HG03135 (cell line): Measurements from ENCODE around the gene FABP6.

Experiments used
- ATAC-seq: cut with Tn5 transposase; IDR thresholded peaks from one replicate; pipeline ENCODE4 v1.9.1; 2021; ENCODE audit warnings: mild to moderate bottlenecking, moderate library complexity; ENCODE audit not compliant: unreplicated experiment

FABP6 gene

DNA sequence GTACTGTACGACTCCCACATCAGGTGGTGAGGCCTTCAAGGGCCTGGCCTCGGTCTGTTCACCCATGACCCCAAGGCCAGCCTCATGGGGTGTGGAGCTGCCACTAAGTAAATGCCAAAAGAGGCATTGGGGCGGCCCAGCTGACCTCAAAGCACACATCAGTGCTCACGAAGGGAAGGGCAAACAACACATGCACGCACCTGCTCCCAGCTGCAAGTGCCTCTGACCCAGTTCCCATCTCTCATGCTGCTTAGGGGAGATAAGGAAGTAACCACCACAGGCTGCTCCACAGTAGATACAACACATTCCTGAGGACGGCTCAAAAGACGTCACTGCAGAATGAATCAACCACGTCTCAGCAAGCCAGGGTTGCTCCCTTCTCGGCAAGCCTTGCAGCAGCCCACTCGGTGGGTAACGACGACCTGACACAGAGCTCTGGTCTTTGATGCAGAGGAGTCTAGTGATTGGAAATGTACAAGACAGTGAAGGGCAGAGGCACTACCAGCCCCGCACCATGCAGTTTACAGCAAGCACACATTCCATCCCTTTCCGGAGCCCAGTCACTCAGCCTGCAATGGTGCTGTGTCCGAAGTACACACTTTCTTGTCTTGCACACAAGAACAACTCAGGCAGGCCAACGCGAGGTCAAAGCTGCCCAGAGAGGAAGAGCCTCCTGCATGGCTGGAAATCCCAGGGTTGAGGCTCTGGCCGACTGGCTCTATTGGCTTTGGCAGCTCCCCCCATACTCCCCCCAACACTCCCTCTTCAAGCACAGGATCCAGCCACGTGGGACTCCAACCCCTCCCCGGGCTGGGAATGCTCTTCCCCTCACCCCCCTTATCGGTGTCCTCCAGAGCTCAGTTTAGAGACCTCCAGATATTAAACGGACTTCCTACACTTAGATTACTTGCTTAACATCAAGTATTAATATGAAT lies 31.8 kb downstream of the FABP6 start:
- no peak for ATAC-seq

DNA sequence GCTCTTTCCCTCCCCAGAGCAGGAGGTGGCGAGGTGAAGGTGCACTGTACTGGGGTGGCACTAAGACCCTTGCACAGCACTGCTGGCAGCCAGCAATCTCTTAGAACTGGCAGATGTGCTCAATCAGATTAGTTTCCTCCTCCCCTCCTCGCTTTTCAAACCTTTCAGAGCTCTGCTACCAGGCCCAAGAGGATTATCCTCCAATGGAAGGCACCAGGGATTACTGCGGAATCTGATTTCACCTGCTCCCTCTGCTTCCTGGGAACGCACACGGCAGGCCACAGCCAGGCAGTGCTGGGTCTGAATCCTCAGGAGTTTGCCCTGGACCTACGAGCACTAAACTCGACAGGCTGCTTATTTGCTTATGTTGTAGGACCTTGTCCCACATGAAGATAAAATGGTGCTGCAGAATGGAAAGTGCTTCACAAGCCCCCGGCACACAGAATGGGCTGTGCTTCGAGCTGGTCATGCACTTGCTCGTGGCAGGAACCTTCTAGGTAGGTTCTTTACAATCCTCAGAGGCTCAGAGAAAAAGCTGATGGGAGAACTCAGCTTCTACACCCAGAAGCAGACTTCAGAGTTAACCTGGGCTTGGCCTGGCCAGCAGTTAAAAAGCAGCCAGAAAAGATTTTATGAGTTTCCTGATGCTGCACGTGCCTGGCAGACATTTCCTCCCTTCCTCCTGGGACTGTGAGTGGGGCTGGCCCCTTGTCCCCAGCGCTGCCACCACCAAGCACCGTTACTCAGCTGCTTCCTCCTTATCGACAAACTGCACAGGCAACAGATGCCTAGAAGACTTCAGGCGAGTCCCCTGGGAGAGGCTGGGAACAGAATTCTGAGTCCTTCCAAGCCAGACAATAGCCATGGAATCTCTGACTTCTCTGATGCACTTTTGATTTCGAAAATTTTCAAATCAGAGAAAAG lies 33.1 kb downstream of the FABP6 start:
- no peak for ATAC-seq

DNA sequence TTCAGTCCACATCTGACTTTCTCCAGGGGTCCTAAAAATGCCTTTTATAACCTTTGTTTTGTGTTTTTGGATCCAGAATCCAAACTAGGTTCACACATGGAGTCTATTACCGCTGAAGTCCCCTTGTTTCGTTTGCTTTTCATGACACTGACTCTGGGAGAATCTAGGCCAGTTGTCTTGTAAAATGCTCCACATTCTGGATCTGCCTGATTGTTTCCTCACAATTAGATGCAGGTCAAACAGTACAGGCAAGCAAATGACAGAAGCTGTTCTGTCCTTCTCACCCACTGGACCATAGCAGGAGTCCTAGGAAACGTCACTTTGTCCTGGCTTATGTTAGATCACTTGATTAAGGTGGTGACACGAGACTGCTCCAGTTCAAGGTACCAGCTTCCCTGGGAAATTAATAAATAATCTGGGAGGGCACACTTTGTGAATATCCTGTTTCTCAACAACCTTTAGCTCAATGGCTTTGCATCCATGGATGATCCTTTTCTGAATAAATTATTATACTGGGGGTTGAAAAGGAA lies 34.1 kb downstream of the FABP6 start:
- no peak for ATAC-seq

DNA sequence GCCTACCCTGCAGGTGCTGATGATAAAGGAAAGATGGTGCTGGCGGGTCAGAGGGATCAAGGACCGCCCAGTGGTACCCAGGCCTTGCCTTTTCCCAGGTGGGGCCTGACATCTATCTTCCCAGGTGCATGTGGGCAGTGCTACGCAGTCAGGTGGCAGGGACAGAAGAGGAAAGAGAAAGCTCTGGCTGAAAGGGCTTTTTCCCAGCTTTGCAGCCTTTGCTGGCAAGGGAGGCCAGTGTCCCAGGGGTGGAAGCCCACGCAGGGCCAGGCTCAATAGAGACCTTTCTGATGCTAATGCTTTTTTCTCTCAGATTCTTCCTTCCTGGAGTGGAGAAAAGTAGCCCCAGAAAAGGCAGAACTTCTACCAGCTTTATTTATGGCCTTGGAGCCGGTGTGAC lies 36.7 kb downstream of the FABP6 start:
- no peak for ATAC-seq

DNA sequence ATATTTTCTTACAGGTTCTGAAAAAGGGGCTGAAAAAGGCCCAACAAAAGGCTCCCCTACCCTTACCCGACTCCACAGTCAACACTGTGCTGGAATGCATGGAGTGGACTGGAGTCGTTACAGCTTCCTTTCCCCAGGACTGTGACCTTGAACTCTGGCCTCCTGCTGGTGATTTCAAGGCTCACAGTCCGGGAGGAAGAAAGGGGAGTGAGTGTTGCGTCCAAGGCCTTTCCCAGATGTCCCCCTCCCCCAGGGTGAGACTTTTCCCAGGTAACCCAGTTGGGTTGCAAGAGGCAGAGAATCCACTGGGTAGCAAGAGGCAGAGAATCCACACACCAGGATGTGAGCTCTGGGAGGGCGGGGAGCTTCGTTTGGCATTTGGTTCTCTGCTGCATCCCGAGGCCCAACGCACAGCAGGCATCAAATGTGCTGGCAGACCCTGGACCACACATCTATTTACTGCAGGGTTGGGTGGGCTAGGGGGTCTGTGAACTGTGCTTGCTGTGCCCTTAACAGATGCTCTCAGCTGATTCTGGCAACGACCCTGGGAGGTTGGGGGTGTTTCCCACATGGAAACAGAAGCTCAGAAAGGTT lies 37.5 kb downstream of the FABP6 start:
- ATAC-seq = no peak

DNA sequence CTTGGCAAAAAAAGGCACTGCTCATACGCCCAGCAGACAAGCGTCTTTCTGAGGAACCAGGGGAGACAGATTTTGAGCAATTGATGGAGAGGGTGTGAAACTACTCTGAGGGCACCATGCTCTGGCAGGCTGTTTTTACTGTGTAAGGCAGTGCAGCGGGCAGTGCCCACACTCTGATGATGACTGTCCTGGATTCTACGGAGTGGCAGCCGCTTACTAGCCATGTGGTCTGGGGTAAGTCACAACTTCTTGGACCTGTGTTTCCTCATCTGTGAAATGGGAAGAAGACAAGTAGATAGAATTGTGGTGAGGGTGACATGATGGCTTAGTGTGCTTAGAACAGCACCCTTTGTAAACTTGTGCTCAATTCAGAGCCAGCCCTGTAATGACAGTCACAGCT lies 38.8 kb downstream of the FABP6 start:
- no peak for ATAC-seq

DNA sequence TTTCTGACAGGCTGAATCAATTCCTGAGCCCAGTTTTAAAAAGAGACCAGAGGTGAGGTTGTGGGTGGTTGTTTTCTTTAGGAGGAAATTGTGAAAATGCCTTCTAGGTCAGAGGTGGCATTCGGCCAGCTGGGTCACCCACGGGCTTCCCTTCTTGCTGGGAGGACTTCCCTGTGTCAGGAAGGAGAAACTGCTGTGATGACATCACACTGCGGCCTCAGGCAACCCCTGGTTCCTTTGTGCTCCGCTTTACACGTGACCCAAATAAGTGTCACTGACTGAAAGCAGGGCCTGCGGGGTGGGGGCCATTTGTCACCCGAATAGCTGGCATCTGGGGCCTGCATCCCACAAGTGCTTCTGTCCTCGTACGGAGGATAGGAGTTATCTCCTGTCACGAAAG lies 39.7 kb downstream of the FABP6 start:
- ATAC-seq = no peak

DNA sequence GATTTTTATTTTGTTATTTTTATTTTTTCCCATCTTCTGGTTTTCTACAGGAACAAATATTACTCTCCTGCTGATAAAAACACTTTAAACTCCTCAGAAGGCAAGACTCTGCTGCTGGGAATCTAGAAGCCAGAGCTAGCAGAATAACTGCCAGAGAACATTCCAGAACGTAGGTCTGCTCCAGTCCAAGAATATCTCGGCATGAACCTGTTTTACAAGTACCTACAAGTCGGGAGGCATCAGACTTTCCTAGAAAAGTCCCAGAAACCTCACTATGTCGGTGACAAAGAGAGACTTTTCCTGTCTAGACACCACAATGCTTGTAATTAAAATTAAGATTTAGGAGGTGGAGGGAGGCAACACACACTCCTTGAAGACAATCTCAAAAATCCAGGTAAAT lies 41.4 kb downstream of the FABP6 start:
- no peak for ATAC-seq

DNA sequence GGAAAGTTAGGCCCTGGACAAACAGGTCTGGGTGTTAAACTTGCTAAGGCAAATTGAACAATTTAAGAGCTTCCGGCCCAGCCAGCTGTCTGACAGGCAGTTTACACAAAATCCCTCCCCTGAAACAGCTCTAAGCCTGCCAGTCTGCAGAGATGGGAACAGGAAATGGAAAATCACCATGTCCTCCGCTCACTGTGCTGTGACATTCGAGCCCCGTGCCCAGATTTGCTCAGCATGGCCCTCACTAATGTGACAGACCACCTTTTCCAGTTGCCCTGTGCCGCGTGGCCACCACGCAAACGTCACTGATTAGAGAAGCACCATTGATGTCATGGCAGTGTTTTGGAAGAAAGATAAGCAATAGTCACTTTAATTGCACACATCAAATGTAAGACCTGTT lies 42.1 kb downstream of the FABP6 start:
- no peak for ATAC-seq

DNA sequence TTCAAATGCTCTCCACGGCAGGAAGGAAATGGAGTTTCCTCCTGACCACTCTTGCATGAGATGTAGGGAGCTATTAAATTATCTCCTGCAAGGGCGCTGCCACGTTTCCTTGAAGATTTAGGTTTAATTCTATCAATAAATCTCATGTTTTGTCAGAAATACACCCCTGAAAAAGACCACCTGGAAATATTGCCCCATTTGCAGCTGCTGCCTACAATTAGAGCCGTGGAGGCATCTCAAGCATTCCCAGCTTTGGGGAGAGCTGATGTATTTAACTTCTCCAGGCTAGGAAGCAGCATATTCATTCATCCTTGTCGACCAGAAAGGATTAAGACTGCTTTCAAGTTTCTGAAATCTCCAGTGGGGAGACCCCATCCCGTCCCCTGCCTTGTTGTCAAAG lies 42.5 kb downstream of the FABP6 start:
- no peak for ATAC-seq

DNA sequence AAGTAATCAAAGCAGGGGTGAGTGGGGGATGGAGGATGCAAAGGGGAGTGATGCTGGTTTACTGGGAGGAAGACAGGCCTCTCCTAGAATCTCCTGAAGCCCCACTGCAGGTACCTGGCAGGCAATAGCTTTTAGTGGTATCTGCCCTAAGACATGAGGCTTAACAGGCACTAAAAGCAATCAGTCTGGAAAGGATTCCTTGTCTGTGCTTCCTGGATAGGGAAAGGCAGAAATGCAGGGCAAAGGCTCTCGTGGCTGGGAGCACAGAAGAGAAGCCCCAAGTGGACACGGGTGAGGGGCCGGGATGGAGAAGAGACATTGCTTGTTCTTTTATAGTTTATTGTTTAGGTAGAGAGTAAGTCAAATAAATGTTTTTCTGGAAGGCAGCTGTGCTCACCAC lies 43.0 kb downstream of the FABP6 start:
- no peak for ATAC-seq

DNA sequence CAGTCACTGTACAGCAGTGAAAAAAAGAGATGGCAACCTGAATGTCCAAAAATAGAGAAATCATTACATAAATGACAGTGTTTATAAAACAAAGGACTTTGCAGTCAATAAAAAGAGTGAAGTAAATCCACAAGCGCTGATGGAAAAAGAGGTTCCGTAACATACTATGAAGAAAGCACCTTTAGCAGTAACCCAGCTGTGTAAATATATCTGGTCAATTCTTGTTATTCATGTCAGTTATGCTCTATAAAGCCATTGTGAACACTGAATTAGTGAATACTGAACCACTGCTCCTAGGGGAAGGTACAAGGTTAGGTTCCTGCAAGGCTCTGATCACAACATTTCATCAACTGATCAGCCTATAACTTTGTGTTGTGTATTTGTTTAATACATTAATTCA lies 43.6 kb downstream of the FABP6 start:
- no peak for ATAC-seq

DNA sequence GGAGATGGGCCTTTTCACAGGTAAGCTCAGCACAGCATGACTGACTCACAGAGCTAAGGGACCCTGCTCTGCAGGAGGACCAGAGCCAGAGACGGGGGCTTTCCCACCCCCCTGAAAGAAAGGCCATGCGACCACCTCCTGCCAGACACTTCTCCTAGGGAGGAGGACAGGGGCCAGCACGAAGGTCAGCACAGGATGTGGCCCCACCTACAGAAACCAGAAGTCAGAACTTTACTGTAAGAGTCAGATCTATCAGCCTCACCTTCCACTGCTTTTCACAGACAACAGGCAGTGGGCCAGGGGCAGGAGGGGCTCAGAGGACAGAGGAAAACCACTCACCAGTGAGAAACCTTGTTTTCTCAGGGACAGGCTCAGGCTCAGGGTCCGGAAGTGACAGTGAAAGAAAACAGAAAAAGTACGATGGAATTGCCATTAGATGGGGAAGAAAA lies 45.2 kb downstream of the FABP6 start:
- ATAC-seq = no peak

DNA sequence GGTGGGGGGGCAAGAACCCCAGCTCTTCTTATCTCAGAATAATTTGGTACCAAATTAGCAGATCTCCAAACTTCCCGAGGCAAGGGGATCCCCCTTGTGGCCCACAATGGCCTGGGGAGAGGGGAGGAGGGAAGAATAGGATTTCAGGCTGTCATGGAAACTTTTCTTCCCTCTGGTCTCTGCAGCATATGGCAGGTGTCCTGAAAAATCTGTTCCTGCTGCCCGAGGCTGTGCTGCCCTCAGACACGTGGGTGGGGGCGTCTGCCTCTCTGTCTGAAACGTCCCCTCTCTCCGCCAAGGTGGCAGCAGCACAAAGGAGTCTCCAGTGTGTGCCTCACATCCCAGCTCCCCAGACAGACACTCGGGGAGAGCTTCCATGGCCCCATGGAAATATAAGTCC lies 49.0 kb downstream of the FABP6 start:
- no peak for ATAC-seq

DNA sequence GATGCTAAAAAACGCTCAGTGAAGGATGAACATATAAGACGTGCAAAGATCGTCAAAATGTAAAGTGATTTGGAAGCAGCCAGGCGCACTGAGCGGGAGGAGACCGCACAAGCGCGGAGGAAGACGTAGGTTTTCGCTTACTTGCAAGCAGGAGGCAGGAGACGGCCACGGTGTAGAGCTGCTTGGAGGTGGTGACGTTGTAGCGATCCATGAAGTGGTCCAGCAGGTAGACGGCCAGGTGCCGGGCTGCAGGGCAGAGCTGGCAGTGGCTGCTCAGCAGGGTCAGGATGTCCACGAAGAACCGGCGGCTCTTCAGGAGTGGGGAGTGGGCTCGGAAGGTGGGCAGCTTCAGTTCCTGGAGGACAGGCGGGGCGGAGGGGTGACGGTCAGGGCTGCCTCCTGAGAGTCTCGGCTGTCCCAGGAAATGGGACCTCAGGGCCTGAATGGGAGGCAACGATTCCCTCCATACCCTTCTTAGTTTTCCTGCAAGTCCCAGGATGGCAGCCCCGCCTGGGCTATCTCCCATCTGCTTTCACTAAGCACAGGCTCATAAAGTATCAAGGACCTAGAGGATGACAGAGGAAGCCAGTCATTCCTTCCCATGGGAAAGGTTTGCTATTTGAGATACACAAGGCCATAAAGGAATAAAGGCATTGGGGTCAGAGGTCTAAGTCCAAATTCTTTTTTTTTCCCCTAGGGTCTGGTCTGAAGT lies 51.2 kb downstream of the FABP6 start:
- no peak for ATAC-seq

DNA sequence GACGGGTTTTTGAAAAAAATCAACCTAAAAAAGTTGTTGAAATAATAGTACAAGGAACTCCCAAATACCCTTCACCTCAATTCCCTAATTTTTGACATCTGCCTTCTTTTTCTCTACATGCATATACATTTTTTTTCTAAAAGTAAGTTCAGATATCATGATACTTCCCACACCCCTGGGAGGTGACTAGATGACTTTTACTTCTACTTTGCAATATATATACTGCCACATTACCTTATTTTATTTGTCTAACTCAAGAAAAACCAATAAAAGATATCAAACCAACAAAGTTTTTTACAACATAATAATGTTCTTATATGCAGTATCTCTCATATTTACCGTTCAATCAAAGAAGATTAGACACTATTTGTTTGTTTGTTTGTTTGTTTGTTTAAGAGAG lies 52.0 kb downstream of the FABP6 start:
- no peak for ATAC-seq

DNA sequence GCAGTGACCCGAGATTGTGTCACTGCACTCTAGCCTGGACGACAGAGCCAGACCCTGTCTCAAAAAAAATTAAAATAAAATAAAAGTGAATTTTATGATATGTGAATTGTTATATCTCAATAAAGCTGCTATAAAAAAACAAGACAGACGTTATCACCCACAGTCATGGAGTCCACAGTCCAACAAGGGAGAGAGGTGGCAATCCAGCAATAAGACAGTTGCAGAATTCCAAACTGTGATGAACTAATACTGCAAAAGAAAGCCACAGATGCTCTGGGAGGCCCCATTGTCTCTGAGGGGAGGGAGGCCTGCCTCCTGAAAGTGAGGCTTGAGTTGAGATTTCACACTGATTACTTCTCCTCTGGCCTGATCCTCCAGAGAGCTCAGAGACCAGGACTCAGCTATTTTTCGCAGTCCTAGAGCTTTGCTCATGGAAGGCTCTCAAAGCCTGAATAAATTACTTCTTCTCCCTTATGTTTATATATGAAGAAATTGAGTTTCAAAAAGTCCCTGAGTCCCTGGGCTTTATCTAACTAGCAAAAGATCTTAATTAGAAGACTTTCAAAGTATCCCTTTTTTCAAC lies 55.1 kb downstream of the FABP6 start:
- ATAC-seq = no peak

DNA sequence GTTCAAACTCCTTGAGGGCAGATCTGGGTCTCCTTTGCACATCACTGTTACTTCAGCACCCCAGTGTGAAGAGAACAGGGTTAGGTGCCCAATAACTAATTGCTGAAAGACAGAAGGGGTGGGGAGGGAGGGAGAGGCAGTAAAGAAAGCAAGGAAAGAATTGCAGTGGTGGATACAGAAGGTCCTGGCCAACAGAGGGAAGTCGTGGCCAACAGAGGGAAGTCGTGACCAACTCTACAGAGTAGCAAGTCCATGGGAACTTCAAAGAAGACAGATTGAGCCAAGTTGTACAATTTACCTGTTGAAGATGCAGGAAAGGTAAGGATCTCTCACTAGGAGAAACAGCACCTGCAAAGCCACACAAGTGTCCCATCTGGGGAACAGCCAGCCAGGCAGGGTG lies 56.0 kb downstream of the FABP6 start:
- no peak for ATAC-seq

DNA sequence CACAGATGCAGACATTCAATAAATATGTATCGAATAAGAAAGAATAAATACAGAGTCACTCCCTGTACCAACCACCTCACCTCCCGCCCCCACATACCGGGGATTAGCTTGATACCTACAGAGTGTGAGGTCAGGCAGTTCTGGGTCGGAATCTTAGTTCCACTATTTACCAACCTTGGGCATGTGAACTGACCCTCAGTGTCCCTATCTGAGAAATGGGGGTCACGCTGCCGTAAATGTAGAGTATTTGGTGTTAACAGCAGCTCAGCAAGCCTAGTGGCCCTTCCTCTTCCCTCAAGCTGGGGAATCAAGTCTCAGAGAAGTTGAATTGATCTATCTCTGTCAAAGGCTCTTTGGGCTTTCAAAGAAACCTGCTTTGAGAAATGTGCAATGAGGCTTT lies 57.6 kb downstream of the FABP6 start:
- ATAC-seq = no peak

DNA sequence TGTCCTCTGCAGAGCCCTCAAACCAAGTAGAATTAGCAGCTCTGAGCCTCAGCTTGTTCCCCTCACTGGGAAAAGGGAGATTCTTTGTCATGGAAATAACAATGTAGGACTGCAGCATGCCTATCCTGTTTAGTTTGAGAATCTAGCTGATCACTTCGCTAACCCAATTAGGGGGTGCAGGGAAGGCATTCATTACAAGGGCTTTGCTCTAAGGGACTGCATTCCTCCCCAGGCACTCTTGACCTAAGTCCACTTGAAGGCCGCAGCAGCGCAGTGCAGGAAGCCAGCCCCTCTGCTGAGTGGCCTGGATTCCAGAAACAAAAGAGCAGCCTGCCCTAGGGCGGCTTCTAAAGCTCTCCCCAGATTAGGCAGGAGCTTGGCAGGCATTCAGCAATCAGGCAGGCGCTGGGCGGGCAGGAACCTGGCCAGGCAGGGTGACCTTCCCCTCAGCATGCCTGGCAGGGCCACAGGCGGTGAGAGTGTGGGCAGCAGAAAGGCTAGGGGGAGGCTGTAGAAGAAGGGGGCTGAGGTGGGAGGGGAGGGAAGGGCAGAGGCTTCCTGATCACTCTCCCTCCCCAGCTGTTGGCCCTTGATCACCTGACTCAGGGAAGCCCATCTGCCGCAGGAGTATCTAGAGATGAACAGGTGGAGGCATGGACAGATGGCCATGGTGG lies 58.2 kb downstream of the FABP6 start:
- ATAC-seq = no peak
